Mesenteric fat pad (tissue), 1 donor: ENCODE measurements around the gene SP100. TPM values are rescaled to one million over a fixed set of nuclear protein-coding genes. Genes with fewer than 3 reads are reported as not detected.
"Not testable (repeated sequence)": the region's sequence is repeated elsewhere in the genome, so short reads cannot be mapped to it uniquely, and the experiment has no call there.

Experiments used
- DNase-seq: peaks from one replicate; pipeline ENCODE4 v3.0.0-alpha.2; 2020; ENCODE audit warnings: low spot score
- total RNA-seq: library from RNA; stranded (reverse); fragmentation: NEBNext Ultra II Directional; extraction: Animal tissue kit (Norgen Biotek cat#: 25700); gene quantifications from one replicate; pipeline ENCODE4 v1.2.1, GENCODE V29; 2021
- donor health status: DM: yes; HTN: yes; CAD: no.

SP100 gene
- total RNA-seq, 1 donor from 2014 or later = 121 TPM

- DNase-seq = no peak
Measured at GRCh38 chr2:230457073-230457768, 41.2 kb downstream of the SP100 start.

GRCh38 chr2:230457793-230458192 lies 41.8 kb downstream of the SP100 start:
- no peak for DNase-seq

- DNase-seq = no peak
Measured at GRCh38 chr2:230459216-230459615, 43.2 kb downstream of the SP100 start.

GRCh38 chr2:230471074-230471473 lies 55.1 kb downstream of the SP100 start:
- no peak for DNase-seq

- DNase-seq = no peak
Measured at GRCh38 chr2:230472621-230473018, 56.6 kb downstream of the SP100 start.

GRCh38 chr2:230473378-230473777 lies 57.4 kb downstream of the SP100 start:
- no peak for DNase-seq

GRCh38 chr2:230475143-230475542 lies 59.1 kb downstream of the SP100 start:
- no peak for DNase-seq

GRCh38 chr2:230485801-230486341 lies 69.9 kb downstream of the SP100 start:
- DNase-seq = no peak

GRCh38 chr2:230491219-230491618 lies 75.2 kb downstream of the SP100 start:
- DNase-seq = not testable (repeated sequence)

- DNase-seq = no peak
Measured at GRCh38 chr2:230492107-230492506, 76.1 kb downstream of the SP100 start.

- DNase-seq = no peak
Measured at GRCh38 chr2:230494980-230495379, 79.0 kb downstream of the SP100 start.

- DNase-seq = no peak
Measured at GRCh38 chr2:230496891-230497290, 80.9 kb downstream of the SP100 start.

GRCh38 chr2:230498506-230499107 lies 82.6 kb downstream of the SP100 start:
- no peak for DNase-seq

GRCh38 chr2:230502593-230502992 lies 86.6 kb downstream of the SP100 start:
- DNase-seq = no peak

GRCh38 chr2:230503798-230504197 lies 87.8 kb downstream of the SP100 start:
- DNase-seq = no peak

- no peak for DNase-seq
Measured at GRCh38 chr2:230505162-230505561, 89.2 kb downstream of the SP100 start.

- no peak for DNase-seq
Measured at GRCh38 chr2:230512955-230513748, 97.2 kb downstream of the SP100 start.

- no peak for DNase-seq
Measured at GRCh38 chr2:230520061-230520874, 104.3 kb downstream of the SP100 start.

GRCh38 chr2:230520875-230521155 lies 104.8 kb downstream of the SP100 start:
- DNase-seq = no peak

- DNase-seq = no peak
Measured at GRCh38 chr2:230521386-230521785, 105.4 kb downstream of the SP100 start.

- no peak for DNase-seq
Measured at GRCh38 chr2:230525682-230526081, 109.7 kb downstream of the SP100 start.
